Smooth muscle cell (in vitro differentiated cells): ENCODE results near the gene TRAK2. TPM values are rescaled to one million over a fixed set of nuclear protein-coding genes. Genes with fewer than 3 reads are reported as not detected.
A peak's percentile ranks its signal among the peaks of the same experiment; 100 is the strongest.

Experiments used
- DNase-seq: peaks from one replicate; lab custom pipeline; 2025; ENCODE audit not compliant: unreplicated experiment; lab: John Stamatoyannopoulos, UW
- H2AFZ ChIP-seq: fragments of 200-600 bp; sonication (generic); 2 replicates; pipeline ENCODE4 v1.6.0; 2016; ENCODE audit warnings: antibody characterized with exemption, low read depth, mild to moderate bottlenecking
- H3F3A ChIP-seq: fragments of 200-600 bp; sonication (generic); 2 replicates; pipeline ENCODE4 v1.6.0; 2017; ENCODE audit warnings: antibody characterized with exemption, low read depth
- H3K27ac ChIP-seq: fragments of 200-600 bp; sonication (generic); 2 replicates; pipeline ENCODE4 v1.5.1; 2016; ENCODE audit warnings: low read depth, mild to moderate bottlenecking
- H3K27me3 ChIP-seq: fragments of 200-600 bp; sonication (generic); 2 replicates; pipeline ENCODE4 v1.6.1; 2016; ENCODE audit warnings: low read depth, mild to moderate bottlenecking
- H3K36me3 ChIP-seq: fragments of 200-600 bp; sonication (generic); 2 replicates; pipeline ENCODE4 v1.5.1; 2016; ENCODE audit warnings: low read depth
- H3K4me1 ChIP-seq: fragments of 200-600 bp; sonication (generic); 2 replicates; pipeline ENCODE4 v1.5.1; 2016; ENCODE audit warnings: low read depth
- H3K4me2 ChIP-seq: fragments of 200-600 bp; sonication (generic); 2 replicates; pipeline ENCODE4 v1.6.0; 2016; ENCODE audit warnings: mild to moderate bottlenecking
- H3K4me3 ChIP-seq: fragments of 200-600 bp; sonication (generic); 2 replicates; pipeline ENCODE4 v1.5.1; 2016; ENCODE audit warnings: mild to moderate bottlenecking
- H3K79me2 ChIP-seq: fragments of 200-600 bp; sonication (generic); 2 replicates; pipeline ENCODE4 v1.6.0; 2016; ENCODE audit warnings: low read depth, mild to moderate bottlenecking
- H3K9ac ChIP-seq: fragments of 200-600 bp; sonication (generic); 2 replicates; pipeline ENCODE4 v1.6.0; 2016; ENCODE audit warnings: low read depth
- H3K9me3 ChIP-seq: fragments of 200-600 bp; sonication (generic); replicated peaks from 2 replicates; pipeline ENCODE4 v1.5.1; 2016; ENCODE audit warnings: low read depth
- H4K20me1 ChIP-seq: fragments of 200-600 bp; sonication (generic); 2 replicates; pipeline ENCODE4 v1.6.0; 2016; ENCODE audit warnings: low read depth
- WGBS: methylation state at CpG from one replicate; pipeline ENCODE4 v1.1.7; 2016; ENCODE audit warnings: low lambda C conversion rate; 5-methylcytosine and 5-hydroxymethylcytosine counted together
- polyA plus RNA-seq: library from polyadenylated mRNA; unstranded; fragments of >200 nt; fragmentation: Nextera tagmentation; extraction: Ambion mirVana; gene quantifications from 2 replicates; pipeline ENCODE4 v1.2.1, GENCODE V29; 2016
- total RNA-seq: library from RNA; depleted of rRNA; stranded (reverse); fragments of >200 nt; gene quantifications from 2 replicates; pipeline ENCODE4 v1.2.3, GENCODE V29; 2014
- TF ChIP-seq, protein P1 (sequence below): fragments of 200-600 bp; sonication (generic); IDR thresholded peaks from 2 replicates; pipeline ENCODE4 v1.5.1; 2017; ENCODE audit warnings: borderline replicate concordance, mild to moderate bottlenecking, antibody characterized with exemption; ENCODE audit not compliant: insufficient read depth, poor library complexity, severe bottlenecking

The TRAK2 gene
- total and polyA plus RNA-seq, 2 experiments from 2014 or later, result 6.3 to 15.7 TPM

DNA sequence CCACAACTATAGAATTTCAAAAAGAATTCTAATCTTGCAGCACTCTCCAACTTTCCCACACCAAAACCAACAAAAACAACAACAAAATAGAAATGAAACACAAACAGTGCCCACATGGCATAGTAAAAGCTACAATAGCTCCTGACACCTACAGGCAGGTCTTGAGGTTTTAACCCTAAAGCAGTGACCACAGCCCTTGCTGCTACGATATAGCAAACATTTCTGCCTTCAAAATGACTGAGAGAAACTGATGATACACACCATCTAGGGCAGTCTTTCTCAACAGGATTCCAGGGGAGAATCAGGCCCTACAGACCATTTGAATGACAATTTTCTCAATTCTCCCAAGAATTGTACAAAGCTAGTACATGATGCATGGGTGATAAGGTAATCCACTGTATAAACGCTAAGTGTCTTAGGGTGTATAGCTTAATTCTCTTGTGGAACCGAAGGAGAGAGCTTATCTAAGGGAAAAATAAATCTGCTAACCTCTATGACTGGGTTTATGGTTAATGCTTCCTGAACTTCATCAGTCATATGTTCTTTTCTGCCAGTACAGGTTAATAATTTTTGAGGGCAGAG, 46.5 kb downstream of the TRAK2 start:
- 18% methylated on average over 3 of the region's 3 CpGs for WGBS
- no peaks in the 10 kb centered on the region for H3K36me3 ChIP-seq
- DNase-seq, result no peak
- no peak overlapping the region for H3K9ac ChIP-seq
- no peaks in the 10 kb centered on the region for H3K27me3 ChIP-seq
- peaks cover 34% of the 10 kb centered on the region for H3K79me2 ChIP-seq
- H3K9me3 ChIP-seq, result no peaks in the 10 kb centered on the region
- no peaks in the 10 kb centered on the region for H3F3A ChIP-seq
- peaks cover 14% of the 10 kb centered on the region for H4K20me1 ChIP-seq
- TF ChIP-seq, protein P1, sequence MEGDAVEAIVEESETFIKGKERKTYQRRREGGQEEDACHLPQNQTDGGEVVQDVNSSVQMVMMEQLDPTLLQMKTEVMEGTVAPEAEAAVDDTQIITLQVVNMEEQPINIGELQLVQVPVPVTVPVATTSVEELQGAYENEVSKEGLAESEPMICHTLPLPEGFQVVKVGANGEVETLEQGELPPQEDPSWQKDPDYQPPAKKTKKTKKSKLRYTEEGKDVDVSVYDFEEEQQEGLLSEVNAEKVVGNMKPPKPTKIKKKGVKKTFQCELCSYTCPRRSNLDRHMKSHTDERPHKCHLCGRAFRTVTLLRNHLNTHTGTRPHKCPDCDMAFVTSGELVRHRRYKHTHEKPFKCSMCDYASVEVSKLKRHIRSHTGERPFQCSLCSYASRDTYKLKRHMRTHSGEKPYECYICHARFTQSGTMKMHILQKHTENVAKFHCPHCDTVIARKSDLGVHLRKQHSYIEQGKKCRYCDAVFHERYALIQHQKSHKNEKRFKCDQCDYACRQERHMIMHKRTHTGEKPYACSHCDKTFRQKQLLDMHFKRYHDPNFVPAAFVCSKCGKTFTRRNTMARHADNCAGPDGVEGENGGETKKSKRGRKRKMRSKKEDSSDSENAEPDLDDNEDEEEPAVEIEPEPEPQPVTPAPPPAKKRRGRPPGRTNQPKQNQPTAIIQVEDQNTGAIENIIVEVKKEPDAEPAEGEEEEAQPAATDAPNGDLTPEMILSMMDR, result no peak
- H3K4me3 ChIP-seq, result no peak overlapping the region
- peak overlapping the region; percentile 53 for H3K27ac ChIP-seq
- H3K4me1 ChIP-seq, result peaks cover 19% of the 10 kb centered on the region
- no peak overlapping the region for H2AFZ ChIP-seq
- peak overlapping the region; percentile 42 for H3K4me2 ChIP-seq

- Histone ChIP-seq H3K4me3 (no peak overlapping the region), H3F3A (no peaks in the 10 kb centered on the region), H4K20me1 (peaks cover 14% of the 10 kb centered on the region), H3K79me2 (peaks cover 40% of the 10 kb centered on the region), H3K36me3 (no peaks in the 10 kb centered on the region), H2AFZ (no peak overlapping the region), H3K4me2 (peak overlapping the region; percentile 42), H3K9ac (no peak overlapping the region), H3K9me3 (no peaks in the 10 kb centered on the region), H3K27ac (peak overlapping the region; percentile 53), H3K4me1 (peaks cover 19% of the 10 kb centered on the region), H3K27me3 (no peaks in the 10 kb centered on the region)
- TF ChIP-seq, protein P1, result no peak
- WGBS, result 86% methylated on average over 3 of the region's 3 CpGs
- no peak for DNase-seq
Measured at GRCh38 chr2:201403880-201404279, 47.4 kb downstream of the TRAK2 start.

DNA sequence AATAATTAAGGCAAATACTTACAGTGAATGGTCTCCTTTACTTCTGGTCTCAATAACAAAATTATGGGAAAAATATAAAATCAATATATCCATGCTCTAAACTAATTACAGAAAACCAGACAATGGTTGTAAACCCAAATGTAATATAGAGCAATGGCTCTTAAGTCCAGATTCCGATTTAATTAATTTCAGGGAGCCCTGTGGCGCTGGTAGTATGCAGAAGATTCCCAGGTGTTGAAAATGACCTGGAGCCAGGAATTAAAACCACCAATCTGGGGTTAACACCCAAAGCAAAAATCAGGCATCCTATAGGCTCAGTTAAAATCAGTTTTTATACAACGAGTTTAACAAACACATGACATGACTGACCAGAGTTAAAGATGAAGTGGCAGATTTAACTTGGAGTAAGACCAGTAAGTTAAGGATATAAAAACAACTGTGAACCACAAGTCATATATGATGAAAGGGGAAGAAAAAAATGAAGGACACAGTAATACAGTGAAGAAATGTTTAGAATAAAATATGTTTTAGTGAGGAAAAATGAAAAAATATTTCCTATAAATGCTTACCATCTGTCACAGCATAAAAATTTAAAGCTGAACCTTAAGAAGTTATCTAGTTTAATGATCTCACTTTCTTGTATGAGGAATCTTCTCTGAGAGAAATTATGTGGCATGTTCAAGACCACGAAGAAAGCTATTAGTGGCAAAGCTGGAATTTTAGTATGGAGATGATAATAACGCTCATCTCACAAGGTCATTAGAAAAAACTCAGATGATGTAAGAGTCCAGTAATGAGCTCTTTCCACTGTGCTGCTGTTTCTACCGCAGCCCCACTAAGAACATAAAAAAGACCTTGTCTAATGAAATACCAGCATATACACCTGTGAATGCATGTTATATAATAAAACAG, 48.4 kb downstream of the TRAK2 start:
- Histone ChIP-seq H2AFZ (no peak overlapping the region), H3F3A (no peaks in the 10 kb centered on the region), H4K20me1 (peaks cover 14% of the 10 kb centered on the region), H3K4me2 (peak overlapping the region; percentile 42), H3K79me2 (peaks cover 40% of the 10 kb centered on the region), H3K4me3 (no peak overlapping the region), H3K9me3 (no peaks in the 10 kb centered on the region), H3K36me3 (peaks cover 6% of the 10 kb centered on the region), H3K4me1 (peaks cover 19% of the 10 kb centered on the region), H3K27me3 (no peaks in the 10 kb centered on the region), H3K27ac (peak overlapping the region; percentile 53), H3K9ac (no peak overlapping the region)
- WGBS, result 53% methylated on average over 6 of the region's 6 CpGs
- DNase-seq, result no peak
- TF ChIP-seq, protein P1, result no peak
